Kidney (tissue), 14 donors: ENCODE data around the gene AP2B1. TPM values are rescaled to one million over a fixed set of nuclear protein-coding genes. Genes with fewer than 3 reads are reported as not detected.

Experiments used
- DNase-seq, 5 donors: peaks; one replicate each; pipeline ENCODE4 v3.0.0-alpha.2; 2013 to 2020
- FAIRE-seq: peaks from 2 replicates; lab custom pipeline; 2012; peaks lifted over from hg19 to GRCh38; lab: Jason Lieb, UNC
- H3K27ac ChIP-seq, 2 donors: one replicate each; pipeline ENCODE4 v1.7.0; 2013; ENCODE audit warnings: low read depth in 2 of 2, low read length in 2 of 2, inconsistent platforms in 1 of 2
- H3K27me3 ChIP-seq: one replicate; pipeline ENCODE4 v1.7.1; 2013; ENCODE audit warnings: low read length, inconsistent platforms; ENCODE audit not compliant: control insufficient read depth, insufficient read depth
- H3K36me3 ChIP-seq, 3 donors: one replicate each; pipeline versions ENCODE4 v1.7.0 to v1.7.1; 2013; ENCODE audit warnings: low read length in 3 of 3, control low read depth in 1 of 3, inconsistent platforms in 1 of 3; ENCODE audit not compliant: insufficient read depth in 3 of 3, control insufficient read depth in 2 of 3
- H3K4me1 ChIP-seq, 3 donors: one replicate each; pipeline versions ENCODE4 v1.7.0 to v1.7.1; 2013; ENCODE audit warnings: low read length in 3 of 3, inconsistent platforms in 1 of 3, low read depth in 1 of 3; ENCODE audit not compliant: control insufficient read depth in 2 of 3, insufficient read depth in 2 of 3
- H3K4me3 ChIP-seq, 3 donors: one replicate each; pipeline versions ENCODE4 v1.7.0 to v1.8.1; 2013; ENCODE audit warnings: low read length in 3 of 3, control low read depth in 1 of 3, inconsistent platforms in 1 of 3
- H3K9ac ChIP-seq, 3 donors: one replicate each; pipeline versions ENCODE4 v1.7.0 to v1.7.1; 2013; ENCODE audit warnings: low read length in 3 of 3, control low read depth in 1 of 3, inconsistent platforms in 1 of 3
- H3K9me3 ChIP-seq, 3 donors: one replicate each; pipeline versions ENCODE4 v1.7.0 to v1.7.1; 2013; ENCODE audit warnings: low read length in 3 of 3, control low read depth in 1 of 3, inconsistent platforms in 1 of 3; ENCODE audit not compliant: control insufficient read depth in 2 of 3, insufficient read depth in 1 of 3
- intact Hi-C: fragments of 100-400 bp; cut with DNase I; formaldehyde crosslinking; loops from one replicate; pipeline ENCODE4 v1.11.1; 2022
- polyA plus RNA-seq: library from polyadenylated mRNA; stranded (reverse); fragments of 350-450 nt; fragmentation: Illumina TruSeq; extraction: RNeasy Lipid Tissue Mini Kit (QIAGEN cat#74804); gene quantifications from one replicate; pipeline ENCODE4 v1.2.3, GENCODE V29; 2014; ENCODE audit warnings: low read depth, low replicate concordance; ENCODE audit not compliant: insufficient read depth
- total RNA-seq: library from RNA; stranded (reverse); fragmentation: NEBNext Ultra II Directional; extraction: Animal tissue kit (Norgen Biotek cat#: 25700); gene quantifications from one replicate; pipeline ENCODE4 v1.2.1, GENCODE V29; 2021
- TF ChIP-seq, protein P1 (sequence below): IDR thresholded peaks from 3 replicates; pipeline ENCODE4 v1.5.1; 2012; ENCODE audit warnings: mild to moderate bottlenecking, moderate library complexity, borderline replicate concordance; ENCODE audit not compliant: insufficient read depth; ENCODE audit errors: extremely low read depth
- donor health status: control.
- donor health status: control.
- donor health status: control.
- donor health status: control.
- donor health status: control.
- donor health status: DM: yes; HTN: yes; CAD: no.
- donor health status: Normal renal cell carcinoma (clear cell type).

AP2B1 gene
- total and polyA plus RNA-seq, 2 donors from 2014 or later: 74.0 to 242 TPM

DNA sequence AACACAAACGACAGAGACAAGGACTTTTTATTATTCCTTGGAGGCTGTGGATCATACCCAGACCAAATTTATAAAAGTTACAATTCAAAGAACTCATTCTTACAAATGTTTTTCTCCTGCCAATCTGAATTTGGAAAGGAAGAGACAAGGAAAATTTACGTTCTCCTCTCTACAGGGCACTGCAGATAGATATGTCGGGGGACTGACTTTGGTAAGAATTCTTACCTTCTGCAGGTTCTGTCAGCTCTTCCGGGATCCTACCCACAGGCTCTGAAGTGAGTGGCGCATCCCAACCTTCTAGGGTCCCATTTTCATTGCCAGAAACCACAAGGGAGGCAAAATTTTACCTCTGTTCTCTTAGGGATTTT is 47.5 kb upstream of the AP2B1 start:
- intact Hi-C loops: loop anchor here (5.0 kb wide), 1 partner anchor 227 kb away; no protein-coding TSS in a partner anchor
- DNase-seq (no peak), FAIRE-seq (no peak)
- Histone ChIP-seq H3K4me1 (no peaks in the 10 kb centered on the region), H3K4me3 (no peak overlapping the region), H3K36me3 (no peaks in the 10 kb centered on the region), H3K9ac (no peak overlapping the region), H3K9me3 (no peaks in the 10 kb centered on the region), H3K27me3 (no peaks in the 10 kb centered on the region), H3K27ac (no peak overlapping the region)
- TF ChIP-seq, protein P1, sequence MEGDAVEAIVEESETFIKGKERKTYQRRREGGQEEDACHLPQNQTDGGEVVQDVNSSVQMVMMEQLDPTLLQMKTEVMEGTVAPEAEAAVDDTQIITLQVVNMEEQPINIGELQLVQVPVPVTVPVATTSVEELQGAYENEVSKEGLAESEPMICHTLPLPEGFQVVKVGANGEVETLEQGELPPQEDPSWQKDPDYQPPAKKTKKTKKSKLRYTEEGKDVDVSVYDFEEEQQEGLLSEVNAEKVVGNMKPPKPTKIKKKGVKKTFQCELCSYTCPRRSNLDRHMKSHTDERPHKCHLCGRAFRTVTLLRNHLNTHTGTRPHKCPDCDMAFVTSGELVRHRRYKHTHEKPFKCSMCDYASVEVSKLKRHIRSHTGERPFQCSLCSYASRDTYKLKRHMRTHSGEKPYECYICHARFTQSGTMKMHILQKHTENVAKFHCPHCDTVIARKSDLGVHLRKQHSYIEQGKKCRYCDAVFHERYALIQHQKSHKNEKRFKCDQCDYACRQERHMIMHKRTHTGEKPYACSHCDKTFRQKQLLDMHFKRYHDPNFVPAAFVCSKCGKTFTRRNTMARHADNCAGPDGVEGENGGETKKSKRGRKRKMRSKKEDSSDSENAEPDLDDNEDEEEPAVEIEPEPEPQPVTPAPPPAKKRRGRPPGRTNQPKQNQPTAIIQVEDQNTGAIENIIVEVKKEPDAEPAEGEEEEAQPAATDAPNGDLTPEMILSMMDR: no peak

DNA sequence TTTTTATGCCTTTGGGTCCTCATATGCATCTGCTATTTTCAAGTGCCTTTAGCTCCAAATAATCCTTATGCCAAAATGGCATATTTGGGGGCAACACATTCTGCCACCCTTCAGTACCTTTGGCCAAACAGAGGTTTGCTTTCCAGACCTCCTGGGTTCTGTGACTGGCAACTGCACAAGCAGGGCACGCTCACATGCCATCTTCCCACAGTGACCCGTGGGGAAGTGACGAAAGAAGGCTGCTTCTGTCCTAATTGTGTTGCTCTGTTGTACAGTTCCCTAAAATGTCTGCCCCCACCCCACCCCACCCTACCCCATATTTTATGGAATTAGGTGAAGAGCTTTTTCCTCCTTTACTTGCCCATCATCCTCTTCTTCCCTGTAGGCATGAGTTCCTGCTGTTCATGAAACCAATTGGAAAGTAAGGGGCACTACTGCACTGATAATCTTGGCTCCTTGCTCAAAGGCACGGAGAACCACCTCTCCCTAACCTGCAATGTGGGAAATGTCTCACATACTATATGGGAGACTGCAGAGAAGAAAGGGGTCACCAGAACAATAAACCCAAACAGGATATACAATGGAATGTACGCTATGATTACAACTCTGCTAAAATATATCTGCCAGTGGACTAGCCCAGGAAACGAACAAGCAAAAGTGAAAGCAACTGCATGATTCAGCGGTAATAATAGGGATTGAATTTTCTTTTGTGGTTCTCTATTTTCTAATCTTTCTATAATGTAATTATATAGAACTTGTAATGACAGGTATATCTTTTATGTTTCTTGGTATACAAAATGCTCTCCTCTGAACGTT is 46.3 kb upstream of the AP2B1 start:
- Histone ChIP-seq H3K9me3 (no peaks in the 10 kb centered on the region), H3K27me3 (no peaks in the 10 kb centered on the region), H3K4me1 (no peaks in the 10 kb centered on the region), H3K4me3 (peak overlapping the region in 2 of 3 donors; percentile 56 to 67), H3K27ac (peak overlapping the region; percentile 33 to 84), H3K36me3 (no peaks in the 10 kb centered on the region), H3K9ac (no peak overlapping the region)
- DNase-seq: peak in 1 of 5 donors; percentile 34
- TF ChIP-seq, protein P1: no peak
- peak; percentile 8 for FAIRE-seq
- intact Hi-C loops: no loop called here

DNA sequence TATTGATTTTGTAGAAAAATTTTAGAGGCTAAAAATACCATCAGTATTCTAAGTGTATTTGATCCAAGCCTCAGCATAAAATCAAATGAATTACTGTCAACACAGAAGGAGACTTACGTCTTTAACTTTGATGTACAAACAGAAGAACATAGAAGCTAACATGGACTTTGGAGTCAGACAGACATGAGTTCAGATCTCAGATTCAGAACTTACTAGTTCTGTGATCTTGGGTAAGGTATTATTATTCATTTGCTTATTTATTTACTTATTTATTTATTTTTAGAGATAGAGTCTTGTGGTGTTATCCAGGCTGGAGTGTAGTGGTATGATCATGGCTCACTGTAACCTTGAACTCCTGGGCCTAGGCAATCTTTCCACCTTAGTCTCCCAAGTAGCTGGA is 45.7 kb upstream of the AP2B1 start:
- Histone ChIP-seq H3K4me1 (no peaks in the 10 kb centered on the region), H3K9me3 (no peaks in the 10 kb centered on the region), H3K9ac (no peak overlapping the region), H3K4me3 (peak overlapping the region in 2 of 3 donors; percentile 56 to 67), H3K27me3 (no peaks in the 10 kb centered on the region), H3K36me3 (no peaks in the 10 kb centered on the region), H3K27ac (peak overlapping the region in 1 of 2 donors; percentile 33)
- DNase-seq (no peak), FAIRE-seq (no peak)
- TF ChIP-seq, protein P1: no peak
- intact Hi-C loops: no loop called here
